MG63 (cell line): ENCODE data around the gene PLA2G2F. TPM values are rescaled to one million over a fixed set of nuclear protein-coding genes. Genes with fewer than 3 reads are reported as not detected.

ENCODE experiments used
- DNase-seq: peaks from one replicate; pipeline ENCODE4 v3.0.0-alpha.2; 2020
- H3K27me3 ChIP-seq: fragments of 250-450 bp; sonication (Bioruptor Pico); 2 replicates; pipeline ENCODE4 v1.5.1; 2020; ENCODE audit warnings: mild to moderate bottlenecking, moderate library complexity
- H3K36me3 ChIP-seq: fragments of 250-450 bp; sonication (Bioruptor Pico); 2 replicates; pipeline ENCODE4 v1.5.1; 2020; ENCODE audit warnings: mild to moderate bottlenecking, moderate library complexity
- H3K4me3 ChIP-seq: fragments of 250-450 bp; sonication (Bioruptor Pico); 2 replicates; pipeline ENCODE4 v1.5.1; 2020; ENCODE audit warnings: mild to moderate bottlenecking, moderate library complexity
- H3K9me3 ChIP-seq: fragments of 250-450 bp; sonication (Bioruptor Pico); 2 replicates; pipeline ENCODE4 v1.5.1; 2020; ENCODE audit warnings: mild to moderate bottlenecking, moderate library complexity
- total RNA-seq: library from RNA; depleted of rRNA; stranded (reverse); fragments of >200 nt; shearing (Covaris generic); gene quantifications from 2 replicates; pipeline ENCODE4 v1.2.3, GENCODE V29; 2014; ENCODE audit warnings: low replicate concordance; rRNA removed

Gene PLA2G2F
- total RNA-seq, result not detected in 2 replicates

- Histone ChIP-seq H3K36me3 (no peaks in the 10 kb centered on the region), H3K9me3 (no peaks in the 10 kb centered on the region)
- no peak for DNase-seq
These were observed at the start of gene PLA2G2F for GRCh38 chr1:20138961-20139550. Gene PLA2G2F, plus strand, starts transcription at chr1:20139323. Its CDS starts 105 bp downstream, at chr1:20139428.

GRCh38 chr1:20089328-20090077 is 49.6 kb upstream of the PLA2G2F start:
- no peak overlapping the region for H3K4me3 ChIP-seq
- no peak for DNase-seq
- no peaks in the 10 kb centered on the region for H3K27me3 ChIP-seq
- H3K9me3 ChIP-seq, result no peaks in the 10 kb centered on the region
- no peaks in the 10 kb centered on the region for H3K36me3 ChIP-seq

More at GRCh38 chr1:20138961-20139550, at the start of gene PLA2G2F:
- Histone ChIP-seq H3K4me3 (no peak within 1 kb of the TSS), H3K27me3 (no peaks in the 10 kb centered on the region)

- H3K36me3 ChIP-seq, result no peaks in the 10 kb centered on the region
- DNase-seq, result no peak
- no peaks in the 10 kb centered on the region for H3K9me3 ChIP-seq
- no peak overlapping the region for H3K4me3 ChIP-seq
- no peaks in the 10 kb centered on the region for H3K27me3 ChIP-seq
These were observed 49.0 kb upstream of the PLA2G2F start for GRCh38 chr1:20090119-20090518.

- DNase-seq, result no peak
- H3K36me3 ChIP-seq, result no peaks in the 10 kb centered on the region
- H3K27me3 ChIP-seq, result no peaks in the 10 kb centered on the region
- H3K4me3 ChIP-seq, result no peak overlapping the region
- H3K9me3 ChIP-seq, result no peaks in the 10 kb centered on the region
These were observed 48.5 kb upstream of the PLA2G2F start for GRCh38 chr1:20090641-20091040.

GRCh38 chr1:20093303-20093702 is 45.8 kb upstream of the PLA2G2F start:
- Histone ChIP-seq H3K36me3 (no peaks in the 10 kb centered on the region), H3K27me3 (no peaks in the 10 kb centered on the region), H3K4me3 (no peak overlapping the region), H3K9me3 (no peaks in the 10 kb centered on the region)
- no peak for DNase-seq

GRCh38 chr1:20093940-20094391 is 45.2 kb upstream of the PLA2G2F start:
- Histone ChIP-seq H3K9me3 (no peaks in the 10 kb centered on the region), H3K27me3 (no peaks in the 10 kb centered on the region), H3K4me3 (no peak overlapping the region), H3K36me3 (no peaks in the 10 kb centered on the region)
- DNase-seq, result no peak

GRCh38 chr1:20095564-20096434 is 43.3 kb upstream of the PLA2G2F start:
- no peaks in the 10 kb centered on the region for H3K9me3 ChIP-seq
- DNase-seq, result no peak
- no peaks in the 10 kb centered on the region for H3K27me3 ChIP-seq
- no peak overlapping the region for H3K4me3 ChIP-seq
- no peaks in the 10 kb centered on the region for H3K36me3 ChIP-seq

- H3K4me3 ChIP-seq, result no peak overlapping the region
- no peaks in the 10 kb centered on the region for H3K9me3 ChIP-seq
- no peak for DNase-seq
- H3K36me3 ChIP-seq, result no peaks in the 10 kb centered on the region
- no peaks in the 10 kb centered on the region for H3K27me3 ChIP-seq
These were observed 42.2 kb upstream of the PLA2G2F start for GRCh38 chr1:20096840-20097447.

- no peaks in the 10 kb centered on the region for H3K9me3 ChIP-seq
- no peaks in the 10 kb centered on the region for H3K36me3 ChIP-seq
- no peak overlapping the region for H3K4me3 ChIP-seq
- DNase-seq, result no peak
- no peaks in the 10 kb centered on the region for H3K27me3 ChIP-seq
These were observed 39.6 kb upstream of the PLA2G2F start for GRCh38 chr1:20099533-20099932.

GRCh38 chr1:20100632-20101355 is 38.3 kb upstream of the PLA2G2F start:
- H3K9me3 ChIP-seq, result no peaks in the 10 kb centered on the region
- no peak overlapping the region for H3K4me3 ChIP-seq
- peak; percentile 43 for DNase-seq
- no peaks in the 10 kb centered on the region for H3K27me3 ChIP-seq
- no peaks in the 10 kb centered on the region for H3K36me3 ChIP-seq

GRCh38 chr1:20102875-20103274 is 36.2 kb upstream of the PLA2G2F start:
- Histone ChIP-seq H3K4me3 (no peak overlapping the region), H3K9me3 (no peaks in the 10 kb centered on the region), H3K27me3 (no peaks in the 10 kb centered on the region), H3K36me3 (no peaks in the 10 kb centered on the region)
- no peak for DNase-seq

- no peak overlapping the region for H3K4me3 ChIP-seq
- H3K27me3 ChIP-seq, result no peaks in the 10 kb centered on the region
- H3K36me3 ChIP-seq, result no peaks in the 10 kb centered on the region
- no peaks in the 10 kb centered on the region for H3K9me3 ChIP-seq
- DNase-seq, result no peak
These were observed 33.3 kb upstream of the PLA2G2F start for GRCh38 chr1:20105856-20106255.

GRCh38 chr1:20107351-20107750 is 31.8 kb upstream of the PLA2G2F start:
- no peaks in the 10 kb centered on the region for H3K27me3 ChIP-seq
- H3K9me3 ChIP-seq, result no peaks in the 10 kb centered on the region
- no peak overlapping the region for H3K4me3 ChIP-seq
- DNase-seq, result no peak
- H3K36me3 ChIP-seq, result no peaks in the 10 kb centered on the region

GRCh38 chr1:20107796-20108195 is 31.3 kb upstream of the PLA2G2F start:
- no peak for DNase-seq
- Histone ChIP-seq H3K36me3 (no peaks in the 10 kb centered on the region), H3K27me3 (no peaks in the 10 kb centered on the region), H3K9me3 (no peaks in the 10 kb centered on the region), H3K4me3 (no peak overlapping the region)

- Histone ChIP-seq H3K4me3 (no peak overlapping the region), H3K27me3 (no peaks in the 10 kb centered on the region), H3K9me3 (no peaks in the 10 kb centered on the region), H3K36me3 (no peaks in the 10 kb centered on the region)
- DNase-seq, result no peak
These were observed 30.6 kb upstream of the PLA2G2F start for GRCh38 chr1:20108366-20109123.
